ENCODE data around the gene WASF1. TPM values are rescaled to one million over a fixed set of nuclear protein-coding genes. Genes with fewer than 3 reads are reported as not detected.

Gene WASF1
- total RNA-seq, 2 experiments from 2014 or later, result 4.2 to 4.6 TPM

DNA sequence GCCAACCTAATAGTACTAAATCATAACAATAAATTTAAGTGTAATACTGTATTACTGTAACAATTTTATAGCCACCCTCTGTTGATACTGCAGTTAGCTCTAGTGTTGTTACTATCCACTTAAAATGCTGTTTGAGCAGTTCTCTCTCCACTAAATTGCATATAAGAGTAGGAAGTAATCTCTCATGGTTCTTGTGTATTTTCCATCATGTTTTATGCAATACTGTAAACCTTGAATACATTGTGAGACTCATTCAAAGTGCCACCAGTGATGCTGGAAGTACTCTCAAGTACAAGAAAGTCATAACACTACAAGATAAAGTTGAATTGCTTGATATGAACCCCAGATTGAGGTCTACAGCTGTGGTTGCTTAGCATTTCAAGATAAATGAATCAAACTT, 65.5 kb downstream of the WASF1 start:
- POLR2A ChIA-PET, result no interaction called here
- Mint-ChIP-seq H3K9me3 (ENCODE audit: low read depth) (no peaks in the 10 kb centered on the region), H3K27ac (no peak overlapping the region), H3K4me1 (no peaks in the 10 kb centered on the region), H3K27me3 (no peaks in the 10 kb centered on the region), H3K36me3 (ENCODE audit: low read depth) (no peaks in the 10 kb centered on the region), H3K4me3 (no peak overlapping the region)
- intact Hi-C loops (cut with DNase I, micrococcal nuclease), result no loop called here
- ATAC-seq (no peak), DNase-seq (no peak)
- CTCF ChIA-PET, result no interaction called here

DNA sequence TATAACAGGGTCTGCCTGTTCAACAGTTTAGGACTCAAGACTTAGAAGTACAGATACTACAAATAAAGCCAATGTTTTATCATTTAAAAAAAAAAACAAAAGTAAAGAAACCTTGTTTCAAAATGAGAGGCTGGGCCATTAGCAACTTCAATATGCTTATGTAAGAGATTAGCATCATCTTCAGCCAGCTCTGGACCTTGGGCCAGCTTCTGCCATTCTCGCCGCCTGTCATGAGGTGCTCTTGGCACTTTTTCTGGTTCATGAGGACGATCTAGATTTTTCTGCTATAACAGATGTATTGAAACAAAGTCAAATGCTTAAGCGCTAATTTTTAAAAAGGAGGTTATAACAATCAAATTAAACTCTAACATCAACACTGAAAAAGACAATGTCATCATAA, 74.2 kb downstream of the WASF1 start:
- Mint-ChIP-seq H3K27ac (no peak overlapping the region), H3K4me1 (no peaks in the 10 kb centered on the region), H3K4me3 (no peak overlapping the region), H3K36me3 (ENCODE audit: low read depth) (peaks cover 3% of the 10 kb centered on the region), H3K27me3 (no peaks in the 10 kb centered on the region), H3K9me3 (ENCODE audit: low read depth) (no peaks in the 10 kb centered on the region)
- no peak for DNase-seq
- POLR2A ChIA-PET, result no interaction called here
- CTCF ChIA-PET, result interaction anchor here (0.6 kb wide), 1 partner anchor 10 kb away, joined by 4 read pairs; no protein-coding TSS in a partner anchor
- no peak for ATAC-seq
- intact Hi-C loops (cut with DNase I, micrococcal nuclease), result no loop called here

DNA sequence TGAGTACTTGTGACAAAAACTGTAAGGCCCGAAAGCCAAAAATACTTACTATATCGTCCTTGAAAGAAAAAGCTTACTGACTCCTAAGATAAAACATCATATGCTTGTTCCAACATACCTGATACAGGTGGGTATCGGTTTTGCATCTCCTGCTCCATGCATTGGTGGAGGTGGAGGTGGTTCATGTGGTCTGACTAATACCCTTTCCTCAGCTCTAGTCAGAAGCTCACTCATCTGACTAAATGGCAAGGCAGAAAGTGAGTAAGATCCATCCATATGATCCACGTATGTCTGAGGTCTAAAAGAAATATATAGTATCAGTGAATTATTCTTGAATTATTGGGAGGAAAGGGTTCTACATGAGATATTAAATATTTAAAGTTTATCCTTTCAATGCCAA, 76.2 kb downstream of the WASF1 start:
- intact Hi-C loops (cut with DNase I, micrococcal nuclease), result no loop called here
- ChIA-PET POLR2A (no interaction called here), CTCF (interaction anchor here (1.5 kb wide), 1 partner anchor 64 kb away, joined by 5 read pairs; no protein-coding TSS in a partner anchor)
- ATAC-seq (peak; percentile 49), DNase-seq (no peak)
- Mint-ChIP-seq H3K4me3 (no peak overlapping the region), H3K9me3 (ENCODE audit: low read depth) (no peaks in the 10 kb centered on the region), H3K36me3 (ENCODE audit: low read depth) (peaks cover 3% of the 10 kb centered on the region), H3K4me1 (no peaks in the 10 kb centered on the region), H3K27ac (no peak overlapping the region), H3K27me3 (no peaks in the 10 kb centered on the region)

DNA sequence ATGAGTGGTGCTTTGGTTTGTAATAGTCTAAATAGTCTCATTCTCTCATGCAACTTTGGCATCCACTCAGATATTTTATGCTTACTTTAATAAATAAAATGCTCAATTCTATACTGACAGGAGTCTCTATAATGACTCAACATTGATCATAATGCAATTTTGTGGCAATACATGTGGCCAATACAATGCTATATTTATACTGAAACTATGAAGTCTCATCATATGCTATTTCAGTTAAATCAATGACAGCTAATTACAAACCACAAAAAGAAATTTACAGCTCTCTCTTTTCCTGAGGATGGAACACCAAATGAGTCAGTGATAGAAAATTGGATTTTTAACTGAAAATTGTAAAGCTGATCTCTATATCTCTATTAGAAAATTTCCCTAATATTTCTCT, 77.1 kb downstream of the WASF1 start:
- Mint-ChIP-seq H3K9me3 (ENCODE audit: low read depth) (no peaks in the 10 kb centered on the region), H3K4me3 (no peak overlapping the region), H3K27me3 (no peaks in the 10 kb centered on the region), H3K27ac (no peak overlapping the region), H3K36me3 (ENCODE audit: low read depth) (peaks cover 3% of the 10 kb centered on the region), H3K4me1 (no peaks in the 10 kb centered on the region)
- no peak for ATAC-seq
- POLR2A ChIA-PET, result no interaction called here
- CTCF ChIA-PET, result interaction anchor here (1.5 kb wide), 1 partner anchor 63 kb away, joined by 5 read pairs; no protein-coding TSS in a partner anchor
- intact Hi-C loops (cut with DNase I, micrococcal nuclease), result no loop called here
- DNase-seq, result no peak

DNA sequence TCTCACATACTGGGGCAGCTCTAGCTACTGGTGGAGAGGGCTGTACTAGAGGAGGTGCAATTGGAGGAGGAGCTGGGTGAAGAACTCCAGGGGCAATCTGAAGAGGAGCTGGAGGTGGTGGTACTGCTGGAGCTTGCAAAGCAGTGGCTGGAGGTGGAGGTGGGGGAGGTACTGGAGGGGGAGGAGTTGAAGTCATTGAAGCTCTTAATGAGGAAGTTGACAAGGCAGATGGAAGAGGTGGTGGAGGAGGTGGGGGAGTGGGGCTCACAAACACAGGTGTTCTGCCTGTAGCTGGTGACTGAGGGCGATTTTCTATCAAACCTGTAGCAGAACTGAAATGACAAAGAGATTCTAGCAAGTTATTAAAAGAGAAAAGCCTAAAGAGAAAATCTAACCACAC, 77.6 kb downstream of the WASF1 start:
- Mint-ChIP-seq H3K4me3 (no peak overlapping the region), H3K27ac (no peak overlapping the region), H3K36me3 (ENCODE audit: low read depth) (peaks cover 3% of the 10 kb centered on the region), H3K9me3 (ENCODE audit: low read depth) (no peaks in the 10 kb centered on the region), H3K4me1 (no peaks in the 10 kb centered on the region), H3K27me3 (no peaks in the 10 kb centered on the region)
- ChIA-PET POLR2A (no interaction called here), CTCF (no interaction called here)
- intact Hi-C loops (cut with DNase I, micrococcal nuclease), result no loop called here
- DNase-seq, result no peak
- no peak for ATAC-seq

DNA sequence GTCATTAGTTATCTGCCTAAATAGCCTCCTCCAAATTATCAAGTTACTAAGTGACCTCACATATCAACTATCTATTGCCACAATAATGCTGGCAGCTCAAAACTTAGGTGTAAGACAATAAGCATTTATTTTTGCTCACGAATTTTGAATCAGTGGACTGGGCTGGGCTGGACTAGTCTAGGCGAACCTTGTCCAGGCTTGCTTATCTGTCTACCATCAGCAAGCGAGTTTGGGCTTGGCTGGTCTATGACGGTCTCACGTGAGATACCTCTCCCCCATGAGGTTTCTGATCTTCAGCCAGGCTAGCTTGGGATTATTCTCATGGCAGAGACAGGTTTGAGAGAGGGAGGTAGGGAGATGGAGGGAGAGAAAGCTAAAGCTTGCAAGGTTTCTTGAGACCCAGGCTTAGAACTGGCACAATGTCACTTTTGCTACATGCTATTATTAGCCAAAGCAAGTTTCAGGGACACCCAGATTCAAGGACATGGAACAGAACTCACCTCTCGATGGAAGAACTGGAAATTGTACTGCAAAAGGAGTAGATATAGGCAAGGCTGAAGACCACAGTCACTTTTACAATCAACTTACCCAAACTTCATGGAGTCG, 80.9 kb downstream of the WASF1 start:
- POLR2A ChIA-PET, result interaction anchor here (0.7 kb wide), 1 partner anchor 1612 kb away, joined by 3 read pairs; no protein-coding TSS in a partner anchor
- peaks cover 2% of the 10 kb centered on the region for H3K27me3 Mint-ChIP-seq
- H3K4me1 Mint-ChIP-seq, result no peaks in the 10 kb centered on the region
- peaks cover 3% of the 10 kb centered on the region for H3K36me3 Mint-ChIP-seq (ENCODE audit: low read depth)
- DNase-seq (no peak), ATAC-seq (no peak)
- no peaks in the 10 kb centered on the region for H3K9me3 Mint-ChIP-seq (ENCODE audit: low read depth)
- H3K4me3 Mint-ChIP-seq, result no peak overlapping the region
- no peak overlapping the region for H3K27ac Mint-ChIP-seq
- intact Hi-C loops (cut with DNase I, micrococcal nuclease), result no loop called here
- CTCF ChIA-PET, result no interaction called here

DNA sequence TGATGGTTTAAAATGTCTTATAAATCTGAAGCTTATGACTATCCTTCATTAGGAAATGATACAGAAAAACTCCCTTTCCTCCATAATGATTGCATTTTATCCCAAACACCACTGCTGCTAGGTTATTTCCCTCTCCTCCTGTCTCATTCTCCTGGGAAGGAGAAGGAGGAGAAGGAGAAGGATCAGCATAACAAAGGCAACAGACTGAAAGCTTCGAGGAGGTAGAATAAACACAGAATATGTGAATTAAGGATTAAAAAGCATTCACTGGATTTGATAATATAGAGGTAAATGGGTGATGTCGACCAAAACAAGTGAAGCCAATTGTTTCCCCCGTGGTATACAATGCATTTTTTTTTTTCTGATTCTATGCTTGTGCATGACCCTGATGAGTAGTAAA, 82.0 kb downstream of the WASF1 start:
- DNase-seq (no peak), ATAC-seq (no peak)
- intact Hi-C loops (cut with DNase I, micrococcal nuclease), result no loop called here
- H3K27me3 Mint-ChIP-seq, result peaks cover 2% of the 10 kb centered on the region
- no peak overlapping the region for H3K4me3 Mint-ChIP-seq
- H3K27ac Mint-ChIP-seq, result no peak overlapping the region
- no peaks in the 10 kb centered on the region for H3K4me1 Mint-ChIP-seq
- H3K36me3 Mint-ChIP-seq (ENCODE audit: low read depth), result peaks cover 3% of the 10 kb centered on the region
- no peaks in the 10 kb centered on the region for H3K9me3 Mint-ChIP-seq (ENCODE audit: low read depth)
- POLR2A ChIA-PET, result no interaction called here
- CTCF ChIA-PET, result no interaction called here

DNA sequence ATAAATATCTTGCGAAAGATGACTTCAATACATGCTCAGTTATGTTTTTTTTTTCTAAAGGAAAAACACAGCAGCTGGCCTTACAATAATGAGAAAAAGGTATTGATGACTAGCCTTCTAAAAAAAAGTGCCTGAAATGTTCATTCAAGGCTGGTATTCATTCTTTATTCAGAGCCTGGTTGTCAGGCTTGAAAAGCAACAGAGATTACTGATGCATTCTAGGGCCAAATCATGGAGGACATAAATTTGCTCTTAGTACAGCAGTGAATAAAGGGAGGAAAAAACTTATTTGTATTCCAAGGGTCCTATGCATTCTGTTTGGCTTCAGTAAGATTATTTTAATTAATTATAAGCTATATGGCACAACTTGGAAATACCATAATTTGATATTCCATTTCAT, 83.5 kb downstream of the WASF1 start:
- DNase-seq (no peak), ATAC-seq (no peak)
- Mint-ChIP-seq H3K27me3 (peaks cover 2% of the 10 kb centered on the region), H3K4me1 (no peaks in the 10 kb centered on the region), H3K36me3 (ENCODE audit: low read depth) (no peaks in the 10 kb centered on the region), H3K4me3 (no peak overlapping the region), H3K27ac (no peak overlapping the region), H3K9me3 (ENCODE audit: low read depth) (no peaks in the 10 kb centered on the region)
- intact Hi-C loops (cut with DNase I, micrococcal nuclease), result no loop called here
- ChIA-PET POLR2A (interaction anchor here (0.7 kb wide), 1 partner anchor 617 kb away, joined by 5 read pairs; no protein-coding TSS in a partner anchor), CTCF (interaction anchor here (1.0 kb wide), 1 partner anchor 375 kb away, joined by 3 read pairs; no protein-coding TSS in a partner anchor)

DNA sequence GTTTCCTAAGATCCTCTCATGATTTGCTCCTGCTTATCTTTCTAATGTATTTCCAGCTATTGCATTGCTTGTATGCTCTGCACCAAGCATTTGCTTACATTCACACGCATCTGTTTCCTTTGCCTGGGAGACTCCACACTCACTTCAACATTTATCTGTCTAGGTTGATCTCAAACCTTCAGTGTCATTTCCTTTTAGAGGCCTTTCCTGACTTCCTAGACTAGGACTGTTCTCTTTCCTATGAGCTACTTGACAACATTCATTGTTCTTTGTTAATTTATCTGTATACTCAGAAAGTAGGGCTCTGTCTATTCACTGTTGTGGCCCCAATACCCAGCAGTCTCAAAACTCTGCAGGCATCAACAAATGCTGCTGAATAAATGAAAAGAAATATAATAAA, 84.4 kb downstream of the WASF1 start:
- POLR2A ChIA-PET, result no interaction called here
- intact Hi-C loops (cut with DNase I, micrococcal nuclease), result no loop called here
- H3K27ac Mint-ChIP-seq, result no peak overlapping the region
- H3K4me1 Mint-ChIP-seq, result no peaks in the 10 kb centered on the region
- H3K36me3 Mint-ChIP-seq (ENCODE audit: low read depth), result no peaks in the 10 kb centered on the region
- CTCF ChIA-PET, result interaction anchor here (1.0 kb wide), 1 partner anchor 375 kb away, joined by 3 read pairs; no protein-coding TSS in a partner anchor
- H3K9me3 Mint-ChIP-seq (ENCODE audit: low read depth), result no peaks in the 10 kb centered on the region
- H3K4me3 Mint-ChIP-seq, result no peak overlapping the region
- ATAC-seq, result no peak
- no peak for DNase-seq
- H3K27me3 Mint-ChIP-seq, result peaks cover 2% of the 10 kb centered on the region

DNA sequence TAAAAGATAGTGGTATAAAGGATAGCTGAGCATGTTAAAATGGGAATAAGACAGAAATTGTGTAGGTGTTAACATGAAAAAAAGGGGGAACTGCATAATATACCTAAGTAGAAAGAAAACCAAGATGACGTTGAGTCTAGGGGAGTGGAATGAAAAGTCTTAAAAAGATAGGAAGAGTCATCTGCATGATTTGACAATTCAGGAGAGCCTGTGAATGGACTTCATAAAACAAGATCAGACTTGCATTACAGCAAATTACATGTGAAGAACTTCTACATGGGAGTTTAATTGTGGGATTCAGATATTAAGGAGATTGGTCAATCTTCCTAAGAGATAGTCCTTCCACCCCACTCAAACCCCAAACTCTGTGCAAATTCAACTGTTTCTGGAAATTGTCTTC, 85.5 kb downstream of the WASF1 start:
- no peak overlapping the region for H3K4me3 Mint-ChIP-seq
- intact Hi-C loops (cut with DNase I, micrococcal nuclease), result no loop called here

DNA sequence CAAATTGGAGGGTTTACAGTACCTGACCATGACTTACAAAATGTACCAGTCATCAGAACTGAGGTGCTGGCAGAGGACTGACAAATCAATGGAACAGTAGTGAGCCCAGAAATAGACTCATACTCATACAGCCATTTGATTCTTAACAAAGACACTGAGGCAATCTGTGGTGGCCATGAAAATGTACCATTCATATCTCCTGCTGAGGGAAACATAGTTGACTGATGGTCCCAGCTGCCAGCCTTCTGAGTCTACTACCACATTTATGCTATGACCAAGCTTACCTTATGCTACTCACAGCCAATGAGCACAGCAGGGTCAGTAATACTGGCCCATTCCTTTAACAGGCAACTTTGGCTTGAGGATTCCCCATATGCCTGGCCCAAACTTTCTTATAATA, 88.6 kb downstream of the WASF1 start:
- ATAC-seq (no peak), DNase-seq (no peak)
- H3K36me3 Mint-ChIP-seq (ENCODE audit: low read depth), result no peaks in the 10 kb centered on the region
- H3K9me3 Mint-ChIP-seq (ENCODE audit: low read depth), result no peaks in the 10 kb centered on the region
- intact Hi-C loops (cut with DNase I, micrococcal nuclease), result no loop called here
- H3K4me3 Mint-ChIP-seq, result no peak overlapping the region
- no peaks in the 10 kb centered on the region for H3K4me1 Mint-ChIP-seq
- H3K27ac Mint-ChIP-seq, result no peak overlapping the region
- peaks cover 2% of the 10 kb centered on the region for H3K27me3 Mint-ChIP-seq
- ChIA-PET CTCF (interaction anchor here (0.6 kb wide), 1 partner anchor 8 kb away, joined by 3 read pairs; no protein-coding TSS in a partner anchor), POLR2A (no interaction called here)

More for the DNA sequence above, 85.5 kb downstream of the WASF1 start:
- no peak for ATAC-seq
- Mint-ChIP-seq H3K36me3 (ENCODE audit: low read depth) (no peaks in the 10 kb centered on the region), H3K4me1 (no peaks in the 10 kb centered on the region), H3K27me3 (peaks cover 2% of the 10 kb centered on the region), H3K9me3 (ENCODE audit: low read depth) (no peaks in the 10 kb centered on the region), H3K27ac (no peak overlapping the region)
- no peak for DNase-seq
- ChIA-PET CTCF (no interaction called here), POLR2A (no interaction called here)

DNA sequence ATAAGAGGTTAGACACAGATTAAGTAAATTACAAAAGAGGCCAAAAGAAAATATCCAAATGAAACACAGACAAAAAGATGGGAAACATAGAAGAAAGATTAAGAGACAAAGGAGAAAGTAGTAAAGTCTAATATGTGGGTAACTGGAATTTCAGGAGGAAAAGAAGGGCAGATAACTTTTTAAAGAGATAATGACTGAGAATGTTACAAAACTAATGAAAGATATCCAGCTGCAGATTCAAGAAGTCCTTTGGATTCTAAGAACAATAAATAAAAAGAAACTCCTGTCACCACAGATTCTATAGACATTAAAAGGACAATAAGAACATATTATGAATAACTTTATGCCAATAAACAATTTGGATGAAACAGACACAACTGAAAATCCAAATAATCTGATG, 90.1 kb downstream of the WASF1 start:
- H3K4me3 Mint-ChIP-seq, result no peak overlapping the region
- H3K4me1 Mint-ChIP-seq, result no peaks in the 10 kb centered on the region
- ChIA-PET CTCF (no interaction called here), POLR2A (no interaction called here)
- intact Hi-C loops (cut with DNase I, micrococcal nuclease), result no loop called here
- ATAC-seq, result no peak
- no peaks in the 10 kb centered on the region for H3K27me3 Mint-ChIP-seq
- H3K9me3 Mint-ChIP-seq (ENCODE audit: low read depth), result no peaks in the 10 kb centered on the region
- DNase-seq, result no peak
- H3K27ac Mint-ChIP-seq, result no peak overlapping the region
- no peaks in the 10 kb centered on the region for H3K36me3 Mint-ChIP-seq (ENCODE audit: low read depth)

All from activated CD4-positive, alpha-beta T cell treated with anti-CD3 and anti-CD28 coated beads for 36 hours (primary cell).